T-helper 1 cell treated with Interleukin-12 subunit alpha and Interleukin-12 subunit beta and Interleukin-4 antibody, amounts not matched to agents 30 μg/mL and 1 μg/mL, for 36 hours (primary cell): ENCODE data around the gene SACM1L.
A peak's percentile ranks its signal among the peaks of the same experiment; 100 is the strongest.

Source experiments
- H3K27ac Mint-ChIP-seq: one replicate; pipeline ENCODE4 v1.8.0; 2021; ENCODE audit warnings: mild to moderate bottlenecking, mixed read lengths
- H3K27me3 Mint-ChIP-seq: one replicate; pipeline ENCODE4 v1.8.0; 2021; ENCODE audit warnings: low read depth, mixed read lengths
- H3K36me3 Mint-ChIP-seq: one replicate; pipeline ENCODE4 v1.8.0; 2021; ENCODE audit warnings: low read depth, mixed read lengths
- H3K4me1 Mint-ChIP-seq: one replicate; pipeline ENCODE4 v1.8.0; 2021; ENCODE audit warnings: low read depth, mixed read lengths
- H3K4me3 Mint-ChIP-seq: one replicate; pipeline ENCODE4 v1.8.0; 2021; ENCODE audit warnings: mild to moderate bottlenecking, moderate library complexity, mixed read lengths
- H3K9me3 Mint-ChIP-seq: one replicate; pipeline ENCODE4 v1.8.0; 2021; ENCODE audit warnings: mixed read lengths

Gene SACM1L

GRCh38 chr3:45657853-45658252, 31.3 kb upstream of the SACM1L start:
- H3K4me3 Mint-ChIP-seq = no peak overlapping the region
- peaks cover 14% of the 10 kb centered on the region for H3K4me1 Mint-ChIP-seq
- H3K27ac Mint-ChIP-seq = no peak overlapping the region
- no peaks in the 10 kb centered on the region for H3K27me3 Mint-ChIP-seq
- H3K9me3 Mint-ChIP-seq = no peaks in the 10 kb centered on the region
- no peaks in the 10 kb centered on the region for H3K36me3 Mint-ChIP-seq

DNA sequence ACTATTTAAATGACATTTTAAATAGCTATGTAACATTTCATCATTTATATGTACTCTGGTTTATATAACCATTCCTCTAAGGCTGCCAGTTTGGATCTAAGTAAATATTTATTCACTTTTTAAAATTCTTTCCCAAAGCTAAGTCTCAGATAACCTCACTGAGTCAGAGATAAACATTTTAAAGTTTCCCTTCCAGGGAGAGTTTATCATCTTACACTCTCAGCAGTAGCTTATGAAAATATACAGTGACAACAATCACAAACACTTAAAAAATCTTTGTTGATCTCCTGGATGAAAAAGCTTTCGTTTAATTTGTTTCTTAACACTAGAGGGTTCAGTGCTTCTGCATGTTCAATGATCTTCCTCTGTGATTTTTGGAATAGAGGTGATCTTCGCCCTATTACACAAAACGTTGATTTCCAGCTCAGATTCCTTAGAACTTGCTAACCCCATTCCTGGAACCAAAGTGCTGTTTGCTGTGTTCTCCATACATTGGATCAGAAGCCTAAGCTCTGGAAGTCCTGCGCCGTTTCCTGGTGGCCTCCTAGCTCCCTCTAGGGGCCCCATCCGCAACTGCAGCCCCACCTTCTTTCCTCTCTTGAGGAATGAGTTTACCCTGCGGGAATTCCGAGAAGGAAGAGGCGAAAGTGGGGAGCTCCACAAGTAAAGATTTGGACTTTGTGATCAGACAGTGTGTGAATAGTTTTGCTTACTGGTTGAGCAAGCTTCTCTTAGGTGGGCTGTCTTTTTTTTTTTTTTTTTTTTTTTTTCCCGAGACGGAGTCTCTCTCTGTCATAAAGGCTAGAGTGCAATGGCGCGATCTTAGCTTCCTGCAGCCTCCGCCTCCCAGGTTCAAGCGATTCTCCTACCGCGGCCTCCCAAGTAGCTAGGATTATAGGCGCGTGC, 29.3 kb upstream of the SACM1L start:
- Mint-ChIP-seq H3K27me3 (no peaks in the 10 kb centered on the region), H3K4me3 (no peak overlapping the region), H3K27ac (no peak overlapping the region), H3K36me3 (no peaks in the 10 kb centered on the region), H3K9me3 (no peaks in the 10 kb centered on the region), H3K4me1 (peaks cover 18% of the 10 kb centered on the region)

DNA sequence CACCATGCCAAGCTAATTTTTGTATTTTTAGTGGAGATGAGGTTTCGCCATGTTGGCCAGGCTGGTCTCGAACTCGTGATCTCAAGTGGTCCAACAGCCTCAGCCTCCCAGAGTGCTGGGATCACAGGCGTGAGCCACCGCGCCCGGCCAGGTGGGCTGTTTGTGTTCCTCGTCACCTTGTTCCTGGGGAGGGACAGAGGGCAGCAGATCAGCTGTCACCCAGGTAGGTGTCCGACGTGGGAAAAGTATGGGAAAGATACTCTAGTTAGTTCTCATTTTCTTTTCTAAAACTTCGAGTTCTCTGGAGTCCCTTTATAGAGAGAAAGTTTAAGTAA, 28.7 kb upstream of the SACM1L start:
- H3K4me3 Mint-ChIP-seq = no peak overlapping the region
- H3K27ac Mint-ChIP-seq = no peak overlapping the region
- peaks cover 24% of the 10 kb centered on the region for H3K4me1 Mint-ChIP-seq
- H3K9me3 Mint-ChIP-seq = no peaks in the 10 kb centered on the region
- H3K36me3 Mint-ChIP-seq = no peaks in the 10 kb centered on the region
- H3K27me3 Mint-ChIP-seq = no peaks in the 10 kb centered on the region

- Mint-ChIP-seq H3K36me3 (peaks cover 19% of the 10 kb centered on the region), H3K4me3 (peak overlapping the region; percentile 86), H3K27ac (peak overlapping the region; percentile 88), H3K27me3 (no peaks in the 10 kb centered on the region), H3K4me1 (peaks cover 51% of the 10 kb centered on the region), H3K9me3 (no peaks in the 10 kb centered on the region)
These were observed 24.6 kb upstream of the SACM1L start for GRCh38 chr3:45664578-45664977.

DNA sequence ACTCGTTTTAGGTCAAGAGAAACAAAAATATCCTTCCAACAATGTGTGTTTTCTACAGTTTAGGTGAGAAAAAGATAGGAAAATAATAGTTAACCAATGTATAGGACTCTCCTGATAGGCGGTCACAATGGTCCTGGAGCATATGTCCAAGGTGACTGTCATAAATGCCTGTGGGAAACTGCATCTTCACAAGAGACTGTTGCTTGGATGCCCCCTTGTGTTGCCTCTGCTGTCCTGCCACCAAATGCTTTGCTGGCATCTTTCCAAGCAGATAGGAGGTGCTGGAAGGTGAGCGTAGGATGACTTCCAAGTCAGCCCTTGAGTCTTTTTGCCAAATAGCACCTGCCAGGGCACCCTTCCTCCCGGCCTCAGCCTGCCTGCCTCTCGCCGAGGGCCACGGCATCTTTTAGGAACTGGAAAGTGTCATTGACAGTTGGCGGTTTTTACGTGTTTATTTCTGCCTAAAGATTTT, 24.1 kb upstream of the SACM1L start:
- H3K4me3 Mint-ChIP-seq = peak overlapping the region; percentile 86
- peak overlapping the region; percentile 88 for H3K27ac Mint-ChIP-seq
- peaks cover 47% of the 10 kb centered on the region for H3K4me1 Mint-ChIP-seq
- H3K27me3 Mint-ChIP-seq = no peaks in the 10 kb centered on the region
- H3K36me3 Mint-ChIP-seq = peaks cover 21% of the 10 kb centered on the region
- no peaks in the 10 kb centered on the region for H3K9me3 Mint-ChIP-seq

DNA sequence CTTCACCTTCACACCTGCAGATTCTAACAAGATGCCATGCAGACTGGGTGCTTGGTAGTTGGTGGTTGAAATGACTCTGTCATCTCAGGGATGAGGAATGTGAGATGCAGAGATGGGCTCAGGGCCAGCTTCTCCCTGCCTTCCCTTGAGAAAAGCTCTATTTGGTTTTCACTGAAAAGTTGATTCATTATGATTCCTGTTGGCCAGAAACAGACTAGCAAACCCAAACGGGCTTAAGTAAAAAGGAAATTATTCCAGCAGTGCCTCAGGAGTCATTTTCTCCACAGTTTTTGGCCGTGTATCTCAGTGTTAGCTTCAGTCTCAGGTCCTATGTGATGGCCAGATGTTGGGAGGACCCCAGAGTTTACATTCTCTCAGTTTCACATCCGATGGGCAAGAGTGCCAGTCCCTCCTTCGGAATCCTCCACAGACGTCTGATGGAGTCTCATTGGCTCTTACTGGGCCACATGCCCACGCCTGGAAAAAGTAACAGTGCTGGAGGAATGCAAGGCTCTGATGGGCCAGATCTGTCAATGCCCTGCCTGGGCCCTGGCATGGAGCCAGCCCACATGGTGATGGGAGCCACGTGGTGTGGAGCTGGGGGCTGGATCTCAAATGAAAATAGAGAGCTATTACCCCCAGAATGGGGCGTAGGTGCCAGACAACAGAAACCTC, 22.3 kb upstream of the SACM1L start:
- Mint-ChIP-seq H3K4me1 (peaks cover 50% of the 10 kb centered on the region), H3K9me3 (no peaks in the 10 kb centered on the region), H3K36me3 (peaks cover 23% of the 10 kb centered on the region), H3K4me3 (no peak overlapping the region), H3K27ac (no peak overlapping the region), H3K27me3 (no peaks in the 10 kb centered on the region)

DNA sequence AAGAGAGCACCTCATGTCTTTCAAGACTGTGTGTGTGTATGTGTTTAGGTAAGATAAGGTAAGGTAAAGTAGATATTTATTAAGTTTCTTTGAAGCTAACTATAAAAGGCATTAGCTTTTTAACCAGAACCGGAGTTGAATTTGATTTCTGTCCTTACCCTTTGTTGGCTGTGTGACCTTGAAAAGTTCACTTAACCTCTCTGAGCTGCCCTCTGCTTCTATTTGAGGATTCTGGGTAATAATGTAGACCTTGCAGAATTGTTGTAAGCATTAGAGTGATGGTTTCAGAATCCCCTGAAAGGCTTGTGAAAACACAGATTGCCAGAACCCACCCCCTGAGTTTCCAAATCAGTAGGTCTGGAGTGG, 21.6 kb upstream of the SACM1L start:
- H3K27me3 Mint-ChIP-seq = no peaks in the 10 kb centered on the region
- H3K36me3 Mint-ChIP-seq = peaks cover 28% of the 10 kb centered on the region
- peak overlapping the region; percentile 47 for H3K27ac Mint-ChIP-seq

GRCh38 chr3:45670436-45670835, 18.8 kb upstream of the SACM1L start:
- Mint-ChIP-seq H3K4me1 (peaks cover 35% of the 10 kb centered on the region), H3K27me3 (no peaks in the 10 kb centered on the region), H3K4me3 (no peak overlapping the region), H3K36me3 (peaks cover 31% of the 10 kb centered on the region), H3K27ac (no peak overlapping the region), H3K9me3 (no peaks in the 10 kb centered on the region)

More for the DNA sequence above, 21.6 kb upstream of the SACM1L start:
- Mint-ChIP-seq H3K4me1 (peaks cover 50% of the 10 kb centered on the region), H3K9me3 (no peaks in the 10 kb centered on the region), H3K4me3 (no peak overlapping the region)

GRCh38 chr3:45670991-45671390, 18.2 kb upstream of the SACM1L start:
- Mint-ChIP-seq H3K27ac (no peak overlapping the region), H3K9me3 (no peaks in the 10 kb centered on the region), H3K36me3 (peaks cover 29% of the 10 kb centered on the region), H3K4me3 (no peak overlapping the region), H3K4me1 (peaks cover 30% of the 10 kb centered on the region), H3K27me3 (no peaks in the 10 kb centered on the region)

DNA sequence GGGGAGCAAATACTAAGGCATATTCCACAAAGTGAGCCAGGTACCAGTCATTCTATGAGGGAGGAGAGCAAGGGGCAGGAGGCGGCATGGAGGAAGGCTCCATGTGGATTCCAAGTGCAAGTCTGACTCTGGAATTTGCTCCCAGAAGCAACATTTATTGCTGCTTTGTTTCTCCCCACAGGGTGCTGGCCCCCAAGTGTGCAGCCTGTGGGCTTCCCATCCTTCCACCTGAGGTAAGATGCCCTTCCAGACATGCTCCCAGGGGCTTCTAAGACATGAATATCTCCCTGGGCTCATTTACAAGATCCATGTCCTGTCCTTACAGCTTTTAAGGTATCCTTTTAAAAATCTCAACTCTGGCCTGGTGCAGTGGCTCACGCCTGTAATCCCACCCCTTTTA, 15.9 kb upstream of the SACM1L start:
- no peak overlapping the region for H3K27ac Mint-ChIP-seq
- peaks cover 20% of the 10 kb centered on the region for H3K4me1 Mint-ChIP-seq
- H3K9me3 Mint-ChIP-seq = no peaks in the 10 kb centered on the region
- no peaks in the 10 kb centered on the region for H3K27me3 Mint-ChIP-seq
- H3K4me3 Mint-ChIP-seq = no peak overlapping the region
- peaks cover 23% of the 10 kb centered on the region for H3K36me3 Mint-ChIP-seq

- Mint-ChIP-seq H3K9me3 (no peaks in the 10 kb centered on the region), H3K27me3 (no peaks in the 10 kb centered on the region), H3K27ac (peak overlapping the region; percentile 94), H3K4me3 (peak overlapping the region; percentile 77), H3K36me3 (peaks cover 19% of the 10 kb centered on the region), H3K4me1 (peaks cover 11% of the 10 kb centered on the region)
These were observed 12.7 kb upstream of the SACM1L start for GRCh38 chr3:45676325-45677032.

DNA sequence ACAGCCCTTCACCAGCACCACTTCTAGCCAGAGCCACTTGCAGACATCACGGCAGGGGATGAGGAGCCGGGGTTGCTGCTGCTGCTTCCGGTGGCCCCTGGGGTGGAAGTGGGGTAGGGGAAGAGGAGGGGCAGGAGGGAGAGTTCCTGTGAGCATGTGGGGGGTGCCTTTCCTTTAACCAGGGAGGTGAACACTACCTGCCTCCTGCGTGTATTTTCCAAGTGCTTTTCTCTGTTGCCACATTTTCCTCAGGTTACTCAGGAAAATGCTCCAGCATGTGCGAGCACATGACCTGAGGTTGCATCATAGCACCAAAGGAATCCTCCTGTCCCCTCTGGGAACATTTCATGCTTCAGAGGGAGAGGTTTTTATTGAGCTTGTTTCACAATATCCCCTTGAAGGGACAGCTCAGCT, 12.2 kb upstream of the SACM1L start:
- Mint-ChIP-seq H3K27ac (peak overlapping the region; percentile 94), H3K4me1 (peaks cover 11% of the 10 kb centered on the region), H3K27me3 (no peaks in the 10 kb centered on the region), H3K36me3 (peaks cover 17% of the 10 kb centered on the region), H3K4me3 (peak overlapping the region; percentile 77), H3K9me3 (no peaks in the 10 kb centered on the region)

DNA sequence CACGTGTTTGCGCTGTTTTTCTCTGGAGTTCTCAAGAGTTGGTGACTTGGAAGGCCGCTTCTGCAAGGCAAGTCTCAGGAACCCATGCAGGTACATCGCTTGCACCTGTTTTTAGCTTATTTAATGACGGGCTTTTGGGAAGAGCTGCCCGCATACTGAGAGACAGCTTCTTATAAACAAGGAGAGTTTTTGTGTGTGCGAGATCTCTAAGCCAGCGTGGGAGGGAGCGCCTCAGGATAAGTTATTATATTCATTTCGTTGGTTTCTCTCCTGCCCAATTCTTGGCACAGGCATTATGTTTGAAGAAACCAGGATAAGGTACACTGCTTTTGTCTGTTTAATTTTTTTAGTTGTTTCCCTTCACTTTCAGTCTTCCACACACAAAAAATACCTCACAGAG, 11.4 kb upstream of the SACM1L start:
- Mint-ChIP-seq H3K27ac (no peak overlapping the region), H3K27me3 (no peaks in the 10 kb centered on the region), H3K4me3 (no peak overlapping the region), H3K4me1 (peaks cover 11% of the 10 kb centered on the region), H3K9me3 (peaks cover under 1% of the 10 kb centered on the region), H3K36me3 (peaks cover 10% of the 10 kb centered on the region)

- Mint-ChIP-seq H3K27me3 (no peaks in the 10 kb centered on the region), H3K4me3 (no peak overlapping the region), H3K9me3 (peaks cover 4% of the 10 kb centered on the region), H3K36me3 (peaks cover 16% of the 10 kb centered on the region), H3K27ac (no peak overlapping the region), H3K4me1 (peaks cover 16% of the 10 kb centered on the region)
These were observed 9.4 kb upstream of the SACM1L start for GRCh38 chr3:45679805-45680204.
